ENCODE measurements around the gene TGFB1I1.

TGFB1I1 gene

DNA sequence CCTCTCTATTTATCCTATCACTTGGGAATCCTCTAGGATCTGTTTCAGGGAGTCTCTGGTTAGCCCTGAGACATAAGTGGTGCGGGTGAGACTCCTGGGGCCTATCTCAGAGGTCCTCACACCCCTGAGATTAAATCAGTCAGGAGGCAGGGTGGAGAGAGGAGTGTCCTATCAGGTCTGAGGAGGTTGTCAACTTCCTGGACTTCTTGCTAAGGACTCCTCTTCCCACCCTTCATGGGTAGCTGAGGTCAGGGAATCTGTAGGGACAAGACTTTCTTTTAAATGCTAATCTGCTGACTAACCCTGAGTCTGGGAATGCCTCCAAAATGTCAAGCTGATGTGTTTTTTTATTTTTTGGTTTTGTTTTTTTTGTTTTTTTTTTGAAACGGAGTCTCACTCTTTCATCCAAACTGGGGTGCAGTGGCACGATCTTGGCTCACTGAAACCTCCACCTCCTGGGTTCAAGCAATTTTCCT lies 19.3 kb upstream of the TGFB1I1 start:
- DNase-seq (ENCODE audit: low read depth in 2 of 2): no peak

DNA sequence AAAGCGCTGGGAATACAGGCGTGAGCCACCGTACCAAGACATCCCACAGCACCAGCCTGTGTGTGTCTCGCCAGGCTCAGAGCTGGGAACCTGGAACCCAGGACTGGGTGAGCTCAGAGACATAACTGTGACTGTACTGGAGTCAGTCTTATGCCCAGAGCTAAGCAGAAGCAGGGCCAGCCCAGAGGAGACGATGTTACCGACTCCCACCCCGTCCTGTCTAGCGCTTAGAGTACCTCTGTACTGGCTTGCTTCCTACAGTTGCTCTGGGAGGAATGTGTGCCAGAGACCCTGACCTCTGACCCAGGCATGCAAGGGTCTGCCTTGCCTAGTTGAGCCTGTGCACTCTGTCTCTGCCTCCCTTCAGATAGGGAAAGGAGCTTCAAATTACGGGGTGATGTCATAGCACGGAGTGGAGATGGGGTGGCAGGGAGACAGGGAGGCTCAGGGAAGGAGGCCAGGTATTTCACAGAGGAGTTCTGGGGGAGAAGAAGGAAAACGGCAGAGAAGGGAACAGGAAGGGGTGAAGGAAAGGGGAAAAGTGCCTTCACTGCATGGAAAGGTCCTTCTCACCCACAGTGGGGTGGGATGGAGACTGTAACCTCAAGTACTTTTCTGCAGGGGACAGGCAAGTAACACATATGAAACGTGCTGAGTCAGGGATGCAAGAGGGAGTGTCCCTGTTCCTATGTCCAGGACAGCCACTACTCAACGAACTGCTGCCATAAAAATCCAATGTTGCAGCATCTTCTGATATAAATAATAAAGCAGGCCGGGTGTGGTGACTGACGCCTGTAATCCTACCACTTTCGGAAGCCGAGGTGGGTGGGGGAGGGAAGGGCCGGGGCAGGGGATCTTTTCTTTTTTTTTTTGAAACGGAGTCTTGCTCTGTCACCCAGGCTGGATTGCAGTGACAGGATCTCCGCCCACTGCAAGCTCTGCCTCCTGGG lies 18.4 kb upstream of the TGFB1I1 start:
- DNase-seq (ENCODE audit: low read depth in 2 of 2): no peak

DNA sequence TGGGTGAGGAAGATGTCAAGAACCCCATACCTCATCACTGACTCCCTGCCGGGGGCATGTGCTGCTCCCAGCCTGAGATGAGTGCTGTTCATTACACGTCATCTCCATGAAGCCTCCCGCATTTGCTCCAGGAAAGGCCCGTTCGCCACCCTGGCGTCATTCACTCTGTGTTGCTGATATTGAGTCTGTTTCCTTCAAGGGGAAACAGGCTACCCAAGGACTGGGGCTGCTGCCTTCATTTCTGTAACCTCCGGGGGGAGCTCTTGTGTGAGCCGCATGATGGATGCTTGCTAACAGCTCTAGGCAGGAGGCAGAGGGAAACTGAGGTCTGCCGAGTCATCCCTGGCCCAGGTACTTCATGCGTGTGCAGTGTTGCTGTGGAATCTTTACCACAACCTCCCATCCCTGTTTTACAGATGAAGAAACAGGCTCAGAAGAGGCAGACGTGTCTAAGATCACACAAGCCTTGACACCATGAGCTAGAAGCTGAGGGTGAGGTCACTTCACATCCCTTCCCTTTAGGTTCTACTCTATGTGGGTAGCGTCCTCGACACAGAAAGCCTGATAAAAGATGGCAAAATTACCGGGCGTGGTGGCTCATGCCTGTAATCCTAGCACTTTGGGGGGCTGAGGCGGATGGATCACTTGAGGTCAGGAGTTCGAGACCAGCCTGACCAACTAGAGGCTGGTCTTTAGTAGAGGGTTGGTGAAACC lies 16.2 kb upstream of the TGFB1I1 start:
- peak in 1 of 2 donors; percentile 19 for DNase-seq (ENCODE audit: low read depth in 2 of 2)

DNA sequence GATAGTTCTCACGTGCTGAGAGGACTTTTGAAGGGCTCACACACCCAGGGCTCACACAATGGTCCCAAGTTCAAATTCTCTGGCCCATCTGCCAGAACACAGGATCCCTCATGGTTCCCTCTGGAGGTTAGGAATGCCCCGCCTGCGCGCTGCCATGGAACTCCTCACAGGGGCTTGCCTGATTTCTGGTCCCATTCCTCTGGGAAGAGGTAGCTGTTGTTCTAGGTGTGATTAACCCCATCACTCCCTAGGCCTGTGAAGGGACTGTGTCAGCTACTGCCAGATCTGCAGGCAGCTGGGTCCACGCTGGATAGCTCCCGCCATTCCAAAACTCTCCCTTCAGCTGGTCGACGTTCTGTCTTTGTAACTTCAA lies 15.0 kb upstream of the TGFB1I1 start:
- DNase-seq (ENCODE audit: low read depth in 2 of 2): no peak

DNA sequence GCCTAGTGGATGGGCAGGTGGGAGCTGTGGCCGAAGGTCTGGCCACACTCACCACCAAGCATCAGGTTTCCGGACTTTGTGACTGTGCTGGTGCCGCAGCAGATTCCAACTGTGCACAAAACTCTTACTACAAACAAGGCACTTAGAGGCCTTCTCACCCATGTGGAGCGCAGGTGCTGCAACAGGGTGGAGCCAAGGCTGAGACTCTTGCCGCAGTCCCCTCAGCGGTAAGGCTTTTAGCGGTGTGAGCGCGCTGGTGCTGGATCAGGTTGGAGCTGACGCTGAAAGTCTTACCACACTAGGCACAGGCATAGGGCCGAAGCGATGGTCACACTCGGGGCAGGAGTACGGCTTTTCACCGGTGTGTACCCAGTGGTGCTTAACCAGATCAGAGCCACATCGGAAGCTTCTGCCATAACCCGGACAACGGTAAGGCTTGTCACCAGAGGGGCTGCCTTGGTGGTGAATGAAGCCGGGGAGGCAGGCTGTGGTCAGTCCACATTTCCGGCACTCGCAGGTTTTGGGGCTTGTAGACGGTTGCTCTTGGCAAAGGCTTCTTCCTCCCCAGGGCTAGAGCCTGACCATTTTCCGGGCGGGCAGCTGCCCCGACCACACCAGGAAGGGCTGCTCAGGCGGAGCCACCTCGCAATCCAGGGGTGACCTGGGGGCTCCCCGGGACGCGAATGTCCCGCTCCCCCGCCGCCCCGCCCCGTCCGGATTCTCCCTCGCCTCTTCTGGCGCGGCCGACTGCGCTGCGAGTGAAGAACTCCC lies 13.7 kb upstream of the TGFB1I1 start:
- DNase-seq (ENCODE audit: low read depth in 2 of 2): peak in 1 of 2 donors; percentile 28

DNA sequence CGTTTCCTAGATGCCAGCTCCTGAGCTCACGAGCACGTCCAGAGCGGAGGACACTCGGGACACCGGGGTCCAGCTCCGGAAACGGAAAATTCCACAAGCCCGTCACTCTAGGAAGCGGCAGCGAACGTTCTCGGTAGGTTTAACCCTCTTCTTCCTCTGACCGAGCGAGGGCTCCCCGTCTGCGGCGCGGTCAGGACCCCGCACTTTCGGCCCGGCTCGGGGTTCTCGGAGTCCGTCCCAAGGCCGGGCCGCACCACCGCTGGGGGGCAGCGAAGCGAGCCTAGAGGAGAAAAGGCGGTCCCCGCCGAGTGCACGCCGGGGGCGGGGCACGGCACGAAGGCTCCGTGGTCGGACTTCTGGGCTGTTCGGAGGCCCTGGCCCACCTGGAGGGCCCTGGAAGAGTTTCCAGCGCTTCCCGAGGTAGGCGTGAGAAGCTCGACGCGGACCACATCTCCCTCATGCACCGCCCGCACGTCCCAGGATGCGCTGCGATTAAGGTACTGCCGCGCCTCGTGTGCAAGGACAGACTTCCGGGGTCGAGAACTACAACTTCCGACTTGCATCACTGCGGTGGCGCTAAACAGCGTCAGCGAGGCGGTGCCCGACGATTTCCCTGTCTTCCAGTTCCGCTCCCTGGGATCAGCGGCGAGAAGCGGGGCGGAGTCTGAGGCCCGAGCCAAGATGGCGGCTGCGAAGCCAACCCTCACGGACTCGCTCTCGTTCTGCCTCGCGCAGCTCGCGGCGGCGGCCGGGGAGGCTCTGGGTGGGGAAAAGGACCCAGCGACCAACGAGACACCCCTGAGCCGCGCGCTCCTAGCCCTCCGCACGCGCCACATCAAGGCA lies 12.9 kb upstream of the TGFB1I1 start, which contains the start of gene ARMC5:
Gene ARMC5 (plus strand): TSS at position 658 of the 843 bp plus-strand sequence. CDS start 24 bp downstream, at position 682.
- peak; percentile 92 to 94 for DNase-seq (ENCODE audit: low read depth in 2 of 2)

DNA sequence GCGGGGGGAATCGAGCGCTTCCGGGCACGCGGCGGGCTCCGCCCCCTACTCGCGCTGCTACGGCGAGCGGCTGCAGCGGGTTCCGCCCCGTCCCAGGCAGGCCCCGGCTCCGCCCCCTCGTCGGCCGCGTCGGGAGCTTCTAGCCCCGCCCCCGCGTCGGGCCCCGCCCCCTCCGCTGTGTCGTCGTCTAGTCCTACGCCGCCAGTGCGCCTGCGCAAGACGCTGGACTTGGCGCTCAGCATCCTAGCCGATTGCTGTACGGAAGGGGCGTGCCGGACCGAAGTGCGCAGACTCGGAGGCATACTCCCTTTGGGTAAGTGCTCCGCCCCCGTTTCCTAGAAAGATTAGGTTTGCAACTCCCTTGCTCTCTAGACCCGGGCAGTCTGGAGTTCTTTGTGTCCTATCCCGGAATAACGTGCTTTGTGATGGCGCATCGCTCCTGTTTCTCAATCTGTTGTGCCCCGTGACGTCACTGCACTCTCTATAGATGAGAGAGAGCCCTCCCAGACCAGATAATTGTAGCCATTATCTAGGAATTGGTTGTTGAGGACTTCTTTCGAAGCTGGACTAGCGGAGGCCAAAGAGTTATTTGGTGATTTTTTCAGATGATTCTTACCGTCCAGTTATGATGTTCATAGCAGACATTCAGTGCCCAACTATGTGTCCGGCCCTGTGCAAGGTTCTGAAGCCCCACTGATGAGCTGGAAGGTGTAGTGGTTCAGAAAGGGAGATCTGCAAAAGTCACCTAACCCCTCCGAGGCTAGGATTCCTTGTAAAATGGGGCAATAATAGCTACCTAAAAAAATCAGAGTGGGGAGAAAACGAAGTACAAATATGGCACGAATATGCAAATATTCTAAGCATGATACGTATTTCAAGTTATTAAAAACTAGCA lies 12.0 kb upstream of the TGFB1I1 start:
- DNase-seq (ENCODE audit: low read depth in 2 of 2): peak; percentile 100

DNA sequence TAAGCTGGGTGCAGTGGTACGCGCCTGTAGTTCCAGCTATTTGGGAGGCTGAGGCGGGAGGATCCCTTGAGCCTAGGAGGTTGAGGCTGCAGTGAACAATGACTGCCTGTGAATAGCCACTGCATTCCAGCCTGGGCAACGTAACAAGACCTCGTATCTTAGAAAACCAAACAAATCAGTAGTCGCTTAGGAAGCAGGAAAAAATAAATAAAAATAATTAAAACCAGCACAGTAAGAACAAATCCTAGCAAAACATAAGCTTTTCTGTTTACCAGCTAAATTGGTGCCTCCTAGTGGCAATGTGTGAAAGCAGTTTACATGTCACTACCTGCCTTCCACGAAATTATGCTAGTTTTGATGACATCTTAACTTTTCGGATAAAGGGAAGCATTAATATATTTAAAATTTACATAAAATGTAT lies 11.4 kb upstream of the TGFB1I1 start:
- no peak for DNase-seq (ENCODE audit: low read depth in 2 of 2)

DNA sequence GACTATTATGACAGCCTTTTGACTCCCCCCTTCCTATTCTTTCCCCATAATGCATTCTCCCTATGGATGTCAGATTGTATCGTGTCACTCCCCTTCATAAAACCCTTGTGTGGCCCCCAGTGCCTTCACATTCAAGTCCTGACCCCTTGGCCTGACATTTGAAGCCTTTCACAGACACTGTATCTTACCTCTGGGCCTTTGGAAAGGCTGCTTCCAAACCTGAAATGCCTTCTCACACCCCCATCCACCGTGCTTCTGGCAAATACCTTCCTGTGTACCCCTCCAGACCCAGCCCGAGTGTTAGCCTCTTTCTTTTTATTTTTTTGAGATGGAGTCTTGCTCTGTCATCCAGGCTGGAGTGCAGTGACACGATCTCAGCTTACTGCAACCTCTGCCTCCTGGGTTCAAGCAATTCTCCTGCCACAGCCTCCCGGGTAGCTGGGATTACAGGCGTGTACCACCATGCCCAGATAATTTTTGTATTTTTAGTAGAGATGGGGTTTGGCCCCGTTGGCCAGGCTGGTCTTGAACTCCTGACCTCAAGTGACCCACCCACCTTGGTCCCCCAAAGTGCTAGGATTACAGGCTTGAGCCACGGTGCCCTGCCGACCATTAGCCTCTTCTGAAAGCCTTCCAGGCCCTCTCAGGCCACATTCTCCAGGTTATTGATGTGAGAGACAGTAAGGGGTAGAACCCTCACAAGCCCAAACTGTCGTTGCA lies 10.6 kb upstream of the TGFB1I1 start:
- no peak for DNase-seq (ENCODE audit: low read depth in 2 of 2)

DNA sequence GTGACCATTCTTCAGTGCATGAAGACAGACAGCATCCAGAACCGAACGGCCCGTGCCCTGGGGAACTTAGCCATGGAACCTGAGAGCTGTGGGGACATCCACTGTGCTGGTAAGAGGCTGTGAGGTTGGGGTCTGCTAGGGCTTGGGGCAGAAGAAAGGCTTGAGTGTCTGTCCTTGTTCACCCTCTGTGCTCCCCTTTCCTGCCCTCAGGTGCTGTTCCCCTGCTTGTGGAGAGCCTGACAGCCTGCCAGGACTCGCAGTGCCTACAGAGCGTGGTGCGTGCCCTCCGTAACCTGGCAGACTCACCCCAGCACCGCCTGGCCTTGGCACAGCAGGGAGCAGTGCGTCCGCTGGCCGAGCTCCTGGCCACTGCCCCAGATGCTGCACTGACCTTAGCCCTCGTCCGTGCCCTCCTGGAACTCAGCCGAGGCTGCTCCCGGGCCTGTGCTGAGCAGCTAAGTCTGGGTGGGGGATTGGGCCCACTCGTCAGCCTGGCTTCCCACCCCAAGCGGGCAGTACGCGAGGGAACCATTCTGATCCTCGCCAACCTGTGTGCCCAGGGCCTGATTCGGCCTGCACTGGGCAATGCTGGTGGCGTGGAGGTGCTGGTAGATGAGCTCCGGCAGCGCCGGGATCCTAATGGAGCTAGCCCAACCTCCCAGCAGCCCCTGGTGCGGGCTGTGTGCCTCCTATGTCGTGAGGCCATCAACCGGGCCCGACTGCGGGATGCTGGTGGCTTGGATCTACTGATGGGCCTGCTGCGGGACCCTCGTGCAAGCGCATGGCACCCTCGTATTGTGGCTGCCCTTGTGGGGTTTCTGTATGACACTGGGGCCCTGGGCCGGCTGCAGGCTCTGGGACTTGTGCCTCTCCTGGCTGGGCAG lies 9.8 kb upstream of the TGFB1I1 start:
- no peak for DNase-seq (ENCODE audit: low read depth in 2 of 2)

DNA sequence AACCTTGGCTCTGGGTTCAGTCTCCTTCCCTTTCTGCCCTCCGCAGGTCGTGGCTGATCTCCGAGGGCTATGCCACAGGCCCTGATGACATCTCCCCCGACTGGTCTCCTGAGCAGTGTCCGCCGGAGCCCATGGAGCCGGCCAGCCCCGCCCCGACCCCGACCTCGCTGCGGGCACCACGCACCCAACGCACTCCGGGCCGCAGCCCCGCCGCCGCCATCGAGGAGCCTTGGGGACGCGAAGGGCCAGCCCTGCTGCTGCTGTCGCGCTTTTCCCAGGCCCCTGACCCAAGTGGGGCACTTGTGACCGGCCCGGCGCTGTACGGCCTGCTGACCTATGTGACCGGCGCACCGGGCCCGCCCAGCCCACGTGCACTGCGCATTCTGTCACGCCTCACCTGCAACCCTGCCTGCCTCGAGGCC lies 7.6 kb upstream of the TGFB1I1 start:
- DNase-seq (ENCODE audit: low read depth in 2 of 2): no peak

DNA sequence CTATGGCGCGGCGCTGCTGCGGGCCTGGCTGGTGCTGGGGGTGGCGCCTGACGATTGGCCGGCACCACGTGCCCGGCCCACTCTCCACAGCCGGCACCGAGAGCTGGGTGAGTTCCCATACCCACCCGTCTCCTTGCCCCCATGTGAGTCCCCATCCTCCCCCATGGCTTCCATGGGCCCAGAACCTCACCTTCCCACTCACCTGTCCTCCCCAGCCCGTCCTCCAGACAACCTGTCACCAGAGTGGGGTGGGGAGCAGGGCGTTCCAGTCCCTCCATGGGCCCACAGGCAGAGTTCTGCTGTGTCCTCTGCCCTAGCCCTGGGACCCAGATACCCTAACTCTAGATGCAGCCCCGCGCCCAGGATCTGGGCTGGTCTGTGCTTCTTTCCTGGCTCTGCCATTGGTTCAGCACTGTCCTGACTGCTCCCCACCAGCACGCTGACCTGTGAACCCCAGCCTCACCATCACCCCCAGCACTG lies 7.1 kb upstream of the TGFB1I1 start:
- DNase-seq (ENCODE audit: low read depth in 2 of 2): no peak

DNA sequence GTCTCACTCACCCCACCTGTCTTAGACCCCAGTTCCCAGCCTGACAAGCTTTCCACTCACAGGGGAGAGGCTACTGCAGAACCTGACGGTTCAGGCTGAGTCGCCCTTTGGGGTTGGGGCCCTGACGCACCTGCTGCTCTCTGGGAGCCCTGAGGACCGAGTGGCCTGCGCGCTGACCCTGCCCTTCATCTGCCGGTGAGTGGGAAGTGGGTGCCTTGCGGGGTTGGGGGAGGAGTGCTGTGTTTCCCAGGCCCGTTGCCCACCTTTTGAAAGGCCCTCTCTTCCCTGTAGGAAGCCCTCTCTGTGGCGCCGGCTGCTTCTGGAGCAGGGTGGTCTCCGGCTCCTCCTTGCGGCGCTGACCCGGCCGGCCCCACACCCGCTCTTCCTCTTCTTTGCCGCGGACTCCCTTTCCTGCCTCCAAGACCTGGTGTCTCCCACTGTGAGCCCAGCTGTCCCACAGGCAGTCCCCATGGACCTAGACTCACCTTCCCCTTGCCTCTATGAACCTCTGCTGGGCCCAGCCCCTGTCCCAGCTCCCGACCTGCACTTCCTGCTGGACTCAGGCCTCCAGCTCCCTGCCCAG lies 6.1 kb upstream of the TGFB1I1 start:
- no peak for DNase-seq (ENCODE audit: low read depth in 2 of 2)

DNA sequence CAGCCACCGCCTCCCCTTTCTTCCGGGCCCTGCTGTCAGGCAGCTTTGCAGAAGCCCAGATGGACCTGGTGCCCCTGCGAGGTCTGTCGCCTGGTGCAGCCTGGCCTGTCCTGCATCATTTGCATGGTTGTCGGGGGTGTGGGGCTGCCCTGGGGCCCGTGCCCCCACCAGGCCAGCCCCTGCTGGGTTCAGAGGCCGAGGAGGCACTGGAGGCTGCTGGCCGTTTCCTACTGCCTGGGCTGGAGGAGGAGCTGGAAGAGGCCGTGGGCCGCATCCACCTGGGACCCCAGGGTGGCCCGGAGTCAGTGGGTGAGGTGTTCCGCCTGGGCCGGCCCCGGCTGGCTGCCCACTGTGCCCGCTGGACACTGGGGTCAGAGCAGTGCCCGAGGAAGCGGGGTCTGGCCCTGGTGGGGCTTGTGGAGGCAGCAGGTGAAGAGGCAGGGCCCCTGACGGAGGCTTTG lies 5.5 kb upstream of the TGFB1I1 start:
- no peak for DNase-seq (ENCODE audit: low read depth in 2 of 2)

DNA sequence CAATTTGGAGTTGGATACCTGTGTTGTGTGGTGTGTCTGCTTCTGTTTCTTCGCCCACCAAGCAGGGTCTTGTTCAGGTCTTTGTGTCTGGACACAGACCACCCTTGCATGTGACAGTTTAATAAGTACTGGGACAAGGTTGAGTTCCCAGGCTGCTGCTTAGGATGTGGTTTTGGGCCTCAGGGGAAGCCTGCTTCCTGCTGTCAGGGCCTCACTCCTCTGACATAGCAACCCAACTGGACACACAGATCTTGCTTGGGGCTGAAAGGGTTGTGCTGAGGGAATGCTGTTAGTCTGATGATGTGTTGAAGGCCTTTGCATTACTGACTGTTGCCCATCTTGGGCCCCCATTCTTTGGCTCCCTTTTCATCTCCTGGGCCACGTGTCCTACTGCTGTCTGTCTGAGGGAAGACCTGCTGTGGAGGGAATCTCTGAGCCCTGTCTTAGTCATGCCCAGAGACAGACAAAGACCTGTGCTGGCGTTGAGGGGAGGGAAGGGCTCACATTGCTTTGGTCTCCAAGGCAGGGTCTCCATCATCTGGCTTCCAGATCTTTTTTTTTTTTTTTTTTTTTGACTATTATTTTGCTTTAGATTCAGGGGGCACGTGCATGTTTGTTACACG lies 4.7 kb upstream of the TGFB1I1 start:
- DNase-seq (ENCODE audit: low read depth in 2 of 2): no peak

DNA sequence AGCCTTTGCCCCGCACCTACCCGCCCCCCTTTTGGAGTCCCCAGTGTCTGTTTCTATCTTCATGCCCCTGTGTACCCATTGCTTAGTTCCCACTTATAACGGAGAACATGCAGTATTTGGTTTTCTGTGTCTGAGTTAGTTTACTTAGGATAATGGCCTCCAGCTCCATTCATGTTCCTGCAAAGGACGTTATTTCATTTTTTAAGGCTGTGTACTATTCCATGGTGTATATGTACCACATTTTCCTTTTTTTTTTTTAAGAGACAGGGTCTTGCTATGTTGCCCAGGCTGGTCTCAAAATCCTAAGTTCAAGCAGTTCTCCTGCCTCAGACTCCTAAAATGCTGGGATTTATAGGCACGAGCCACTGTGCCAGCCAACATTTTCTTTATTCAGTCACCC lies 4.1 kb upstream of the TGFB1I1 start:
- no peak for DNase-seq (ENCODE audit: low read depth in 2 of 2)

DNA sequence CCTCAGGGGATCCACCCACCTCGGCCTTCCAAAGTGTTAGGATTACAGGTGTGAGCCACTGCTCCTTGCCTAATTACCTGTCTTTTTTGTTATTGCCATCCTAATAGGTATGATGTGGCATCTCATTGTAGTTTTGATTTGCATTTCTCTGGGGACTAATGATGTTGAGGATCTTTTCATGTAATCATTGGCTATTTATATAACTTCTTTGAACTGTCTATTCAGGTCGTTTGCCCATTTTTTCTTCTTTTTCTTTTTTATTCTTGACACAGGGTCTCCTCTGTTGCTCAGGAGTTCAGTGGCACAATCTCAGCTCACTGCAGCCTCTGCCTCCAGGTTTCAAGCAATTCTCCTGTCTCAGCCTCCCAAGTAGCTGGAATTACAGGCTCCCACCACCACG lies 1.3 kb upstream of the TGFB1I1 start:
- no peak for DNase-seq (ENCODE audit: low read depth in 2 of 2)

All from stimulated activated CD8-positive, alpha-beta memory T cell treated with anti-CD3 and anti-CD28 coated beads, Interleukin-2, amount 100 ng/mL, for 48 hours (primary cell).